PC-3 (cell line): ENCODE measurements around the gene NPNT. TPM values are rescaled to one million over a fixed set of nuclear protein-coding genes. Genes with fewer than 3 reads are reported as not detected.

Experiments used
- ATAC-seq: fragments of 200-7000 bp; cut with Tn5 transposase; 2 replicates; pipeline ENCODE4 v1.9.1; 2020; ENCODE audit warnings: mild to moderate bottlenecking, moderate library complexity
- BruUV-seq: library from RNA; stranded (reverse); fragments of 400-500 nt; replicated peaks from 2 replicates; lab custom pipeline; 2021; lab: Mats Ljungman, UMichigan
- CTCF ChIA-PET: fragments of 300-600 bp; sonication (Branson Sonifier 250); formaldehyde crosslinking; loops from one replicate; lab custom pipeline; 2022; ENCODE audit warnings: antibody characterized with exemption; lab: Charles Lee
- POLR2A ChIA-PET: fragments of 300-600 bp; sonication (Branson Sonifier 250); formaldehyde crosslinking; loops from one replicate; lab custom pipeline; 2022; ENCODE audit warnings: antibody characterized with exemption; ENCODE audit not compliant: unreplicated experiment; lab: Charles Lee
- DNase-seq: peaks from one replicate; pipeline ENCODE4 v3.0.0-alpha.2; 2015
- H2AFZ ChIP-seq: fragments of 300-600 bp; sonication (generic); 2 replicates; pipeline ENCODE4 v1.6.0; 2016; ENCODE audit warnings: antibody characterized with exemption, low read length
- H3F3A ChIP-seq: fragments of 300-600 bp; sonication (generic); one replicate; pipeline ENCODE4 v1.6.0; 2017; ENCODE audit warnings: antibody characterized with exemption, low read length, control low read depth, mild to moderate bottlenecking; ENCODE audit not compliant: unreplicated experiment
- H3K27ac ChIP-seq: fragments of 300-600 bp; sonication (generic); 2 replicates; pipeline ENCODE4 v1.5.1; 2016; ENCODE audit warnings: mild to moderate bottlenecking, low read length
- H3K27me3 ChIP-seq: fragments of 300-600 bp; sonication (generic); 2 replicates; pipeline ENCODE4 v1.6.1; 2016; ENCODE audit warnings: low read length, mixed read lengths
- H3K36me3 ChIP-seq: fragments of 300-600 bp; sonication (generic); 2 replicates; pipeline ENCODE4 v1.6.1; 2016; ENCODE audit warnings: low read depth, mixed run types, low read length, mixed read lengths
- H3K4me1 ChIP-seq: fragments of 300-600 bp; sonication (generic); 2 replicates; pipeline ENCODE4 v1.5.1; 2016; ENCODE audit warnings: low read length; ENCODE audit not compliant: insufficient read depth
- H3K4me2 ChIP-seq: fragments of 300-600 bp; sonication (generic); 2 replicates; pipeline ENCODE4 v1.6.0; 2016; ENCODE audit warnings: low read length
- H3K4me3 ChIP-seq: fragments of 300-600 bp; sonication (generic); 2 replicates; pipeline ENCODE4 v1.5.1; 2016; ENCODE audit warnings: mild to moderate bottlenecking, low read length, mixed read lengths
- H3K79me2 ChIP-seq: fragments of 300-600 bp; sonication (generic); 2 replicates; pipeline ENCODE4 v1.6.1; 2017; ENCODE audit warnings: low read length, mixed read lengths
- H3K9ac ChIP-seq: fragments of 300-600 bp; sonication (generic); 2 replicates; pipeline ENCODE4 v1.6.0; 2016; ENCODE audit warnings: mild to moderate bottlenecking, low read length
- H3K9me2 ChIP-seq: fragments of 300-600 bp; sonication (generic); replicated peaks from 2 replicates; pipeline ENCODE4 v1.6.1; 2016; ENCODE audit warnings: mixed run types, low read length, mixed read lengths
- H3K9me3 ChIP-seq: fragments of 300-600 bp; sonication (generic); 2 replicates; pipeline ENCODE4 v1.6.1; 2016; ENCODE audit warnings: low read length, mixed read lengths
- H4K20me1 ChIP-seq: fragments of 300-600 bp; sonication (generic); 2 replicates; pipeline ENCODE4 v1.6.1; 2016; ENCODE audit warnings: low read length, mixed read lengths
- CTCF ChIP-seq: fragments of 300-600 bp; sonication (generic); conservative IDR thresholded peaks from 2 replicates; pipeline ENCODE4 v1.5.1; 2017; ENCODE audit warnings: antibody characterized with exemption, low read depth, mild to moderate bottlenecking, low read length
- EZH2 ChIP-seq: fragments of 300-600 bp; sonication (generic); IDR thresholded peaks from one replicate; pipeline ENCODE4 v1.6.1; 2017; ENCODE audit warnings: antibody characterized with exemption, mild to moderate bottlenecking, low read length; ENCODE audit not compliant: unreplicated experiment
- EZH2phosphoT487 ChIP-seq: fragments of 300-600 bp; sonication (generic); IDR thresholded peaks from 2 replicates; pipeline ENCODE4 v1.6.1; 2018; ENCODE audit warnings: mild to moderate bottlenecking, antibody characterized with exemption, low read length, borderline replicate concordance
- intact Hi-C: fragments of 100-400 bp; cut with micrococcal nuclease; formaldehyde crosslinking; loops from 2 replicates; pipeline ENCODE4 v1.9.0; 2023
- total RNA-seq: library from RNA; depleted of rRNA; stranded (reverse); fragments of >200 nt; gene quantifications from 2 replicates; pipeline ENCODE4 v1.2.3, GENCODE V29; 2014

The NPNT gene
- total RNA-seq, 1 experiment from 2014 or later: 29.7 TPM

GRCh38 chr4:106010761-106011160 is 115.5 kb downstream of the NPNT start:
- H3K27me3 ChIP-seq: no peaks in the 10 kb centered on the region
- H3K9me2 ChIP-seq: no peaks in the 10 kb centered on the region
- no peak overlapping the region for H2AFZ ChIP-seq
- ATAC-seq: no peak
- POLR2A ChIA-PET: interaction anchor here (0.7 kb wide), 1 partner anchor 176 kb away, joined by 17 read pairs; no protein-coding TSS in a partner anchor
- no TSS peak for BruUV-seq
- H3K9me3 ChIP-seq: no peaks in the 10 kb centered on the region
- TF ChIP-seq EZH2phosphoT487 (no peak), EZH2 (no peak), CTCF (no peak)
- no peaks in the 10 kb centered on the region for H3K79me2 ChIP-seq
- H3K4me3 ChIP-seq: no peak overlapping the region
- no peak for DNase-seq
- no peaks in the 10 kb centered on the region for H3F3A ChIP-seq
- no peaks in the 10 kb centered on the region for H4K20me1 ChIP-seq
- no peaks in the 10 kb centered on the region for H3K36me3 ChIP-seq
- CTCF ChIA-PET: no interaction called here
- H3K4me2 ChIP-seq: no peak overlapping the region
- intact Hi-C loops: no loop called here
- H3K4me1 ChIP-seq: no peaks in the 10 kb centered on the region
- no peak overlapping the region for H3K9ac ChIP-seq
- no peak overlapping the region for H3K27ac ChIP-seq

DNA sequence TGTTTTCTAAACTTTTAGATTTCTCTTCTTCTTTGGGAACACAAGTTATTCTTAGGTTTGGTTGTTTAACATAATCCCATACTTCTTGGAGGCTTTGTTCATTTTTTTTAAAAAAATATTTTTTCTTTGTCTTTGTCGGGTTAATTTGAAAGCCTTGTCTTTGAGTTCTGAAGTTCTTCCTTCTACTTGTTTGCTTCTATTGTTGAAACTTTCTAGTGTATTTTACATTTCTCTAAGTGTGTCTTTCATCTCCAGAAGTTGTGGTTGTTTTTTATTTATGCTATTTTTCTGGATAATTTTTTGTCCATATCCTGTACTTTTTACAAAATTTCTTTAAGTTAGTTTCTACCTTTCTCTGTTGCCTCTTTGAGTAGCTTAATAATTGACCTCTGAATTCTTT is 116.1 kb downstream of the NPNT start:
- no peaks in the 10 kb centered on the region for H3K9me3 ChIP-seq
- CTCF ChIA-PET: no interaction called here
- no peaks in the 10 kb centered on the region for H4K20me1 ChIP-seq
- H3F3A ChIP-seq: no peaks in the 10 kb centered on the region
- no peaks in the 10 kb centered on the region for H3K27me3 ChIP-seq
- intact Hi-C loops: no loop called here
- H3K9ac ChIP-seq: no peak overlapping the region
- H3K9me2 ChIP-seq: no peaks in the 10 kb centered on the region
- TF ChIP-seq EZH2: no peak
- TF ChIP-seq CTCF: no peak
- TF ChIP-seq EZH2phosphoT487: no peak
- no TSS peak for BruUV-seq
- H3K4me3 ChIP-seq: no peak overlapping the region
- H3K27ac ChIP-seq: no peak overlapping the region
- no peak overlapping the region for H3K4me2 ChIP-seq
- no peaks in the 10 kb centered on the region for H3K36me3 ChIP-seq
- H2AFZ ChIP-seq: no peak overlapping the region
- POLR2A ChIA-PET: interaction anchor here (0.7 kb wide), 1 partner anchor 176 kb away, joined by 17 read pairs; no protein-coding TSS in a partner anchor
- H3K4me1 ChIP-seq: no peaks in the 10 kb centered on the region
- ATAC-seq (no peak), DNase-seq (no peak)
- H3K79me2 ChIP-seq: no peaks in the 10 kb centered on the region

DNA sequence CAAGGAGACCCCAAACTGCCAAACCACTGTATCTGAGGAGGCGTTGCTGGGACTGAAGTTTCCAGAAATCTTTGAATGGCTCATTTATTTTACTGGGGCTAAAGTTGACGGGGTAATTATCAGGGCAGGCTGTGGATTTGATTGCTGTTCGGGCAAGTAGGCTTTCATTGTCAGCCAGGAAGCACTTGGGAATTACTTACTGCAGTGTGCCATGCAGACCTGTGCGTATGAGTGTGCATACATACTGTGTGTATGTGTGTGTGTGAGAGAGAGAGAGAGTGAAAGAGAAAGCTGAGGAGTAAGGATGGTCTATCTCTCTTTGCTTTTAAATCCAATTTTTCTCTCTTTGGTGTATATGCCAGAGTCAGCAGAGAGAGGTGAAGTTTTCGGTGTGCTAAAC is 122.7 kb downstream of the NPNT start:
- TF ChIP-seq CTCF (no peak), EZH2phosphoT487 (no peak), EZH2 (no peak)

More for the DNA sequence above, 122.7 kb downstream of the NPNT start:
- ChIA-PET CTCF (no interaction called here), POLR2A (no interaction called here)
- no peak overlapping the region for H3K27ac ChIP-seq
- H4K20me1 ChIP-seq: no peaks in the 10 kb centered on the region
- H3K36me3 ChIP-seq: no peaks in the 10 kb centered on the region
- no peaks in the 10 kb centered on the region for H3K9me2 ChIP-seq
- BruUV-seq: no TSS peak
- no peaks in the 10 kb centered on the region for H3K79me2 ChIP-seq
- no peak overlapping the region for H3K9ac ChIP-seq
- no peak overlapping the region for H2AFZ ChIP-seq
- intact Hi-C loops: no loop called here
- H3F3A ChIP-seq: no peaks in the 10 kb centered on the region
- no peaks in the 10 kb centered on the region for H3K9me3 ChIP-seq
- no peak for ATAC-seq
- DNase-seq: no peak
- no peaks in the 10 kb centered on the region for H3K4me1 ChIP-seq
- H3K4me2 ChIP-seq: no peak overlapping the region
- no peak overlapping the region for H3K4me3 ChIP-seq
- no peaks in the 10 kb centered on the region for H3K27me3 ChIP-seq
